ENCODE results near the gene ORC4.
"Not testable (repeated sequence)": the region's sequence is repeated elsewhere in the genome, so short reads cannot be mapped to it uniquely, and the experiment has no call there.

The ORC4 gene

GRCh38 chr2:148021059-148021861 is 723 bp upstream of the ORC4 start, which contains the start of gene MBD5:
TSS of gene MBD5 (plus strand) at chr2:148021091.
- in situ Hi-C loops (cut with MboI; ENCODE audit: low sequenced_read_pairs), result no loop called here

- in situ Hi-C loops (cut with MboI; ENCODE audit: low sequenced_read_pairs), result no loop called here
Observed at GRCh38 chr2:148014616-148015015, 5.9 kb downstream of the ORC4 start.

GRCh38 chr2:148013876-148014275 is 6.7 kb downstream of the ORC4 start:
- in situ Hi-C loops (cut with MboI; ENCODE audit: low sequenced_read_pairs), result no loop called here

GRCh38 chr2:148008411-148008810 is 12.1 kb downstream of the ORC4 start:
- in situ Hi-C loops (cut with MboI; ENCODE audit: low sequenced_read_pairs), result not testable (repeated sequence)

- in situ Hi-C loops (cut with MboI; ENCODE audit: low sequenced_read_pairs), result no loop called here
Observed at GRCh38 chr2:148007219-148007900, 13.2 kb downstream of the ORC4 start.

- in situ Hi-C loops (cut with MboI; ENCODE audit: low sequenced_read_pairs), result no loop called here
Observed at GRCh38 chr2:148006249-148007007, 14.1 kb downstream of the ORC4 start.

- in situ Hi-C loops (cut with MboI; ENCODE audit: low sequenced_read_pairs), result not testable (repeated sequence)
Observed at GRCh38 chr2:148002420-148002819, 18.1 kb downstream of the ORC4 start.

- in situ Hi-C loops (cut with MboI; ENCODE audit: low sequenced_read_pairs), result no loop called here
Observed at GRCh38 chr2:148000095-148000494, 20.4 kb downstream of the ORC4 start.

GRCh38 chr2:147999126-147999525 is 21.4 kb downstream of the ORC4 start:
- in situ Hi-C loops (cut with MboI; ENCODE audit: low sequenced_read_pairs), result loop anchor here (25.0 kb wide), 1 partner anchor 513 kb away; no protein-coding TSS in a partner anchor

- in situ Hi-C loops (cut with MboI; ENCODE audit: low sequenced_read_pairs), result loop anchor here (25.0 kb wide), 1 partner anchor 514 kb away; no protein-coding TSS in a partner anchor
Observed at GRCh38 chr2:147998203-147998602, 22.3 kb downstream of the ORC4 start.

GRCh38 chr2:147996828-147997227 is 23.7 kb downstream of the ORC4 start:
- in situ Hi-C loops (cut with MboI; ENCODE audit: low sequenced_read_pairs), result loop anchor here (25.0 kb wide), 1 partner anchor 515 kb away; no protein-coding TSS in a partner anchor

- in situ Hi-C loops (cut with MboI; ENCODE audit: low sequenced_read_pairs), result loop anchor here (25.0 kb wide), 1 partner anchor 517 kb away; no protein-coding TSS in a partner anchor
Observed at GRCh38 chr2:147994965-147995364, 25.6 kb downstream of the ORC4 start.

GRCh38 chr2:147989809-147990403 is 30.6 kb downstream of the ORC4 start:
- in situ Hi-C loops (cut with MboI; ENCODE audit: low sequenced_read_pairs), result loop anchor here (25.0 kb wide), 1 partner anchor 522 kb away; no protein-coding TSS in a partner anchor

- in situ Hi-C loops (cut with MboI; ENCODE audit: low sequenced_read_pairs), result loop anchor here (25.0 kb wide), 1 partner anchor 523 kb away; no protein-coding TSS in a partner anchor
Observed at GRCh38 chr2:147989102-147989501, 31.4 kb downstream of the ORC4 start.

- in situ Hi-C loops (cut with MboI; ENCODE audit: low sequenced_read_pairs), result loop anchor here (25.0 kb wide), 1 partner anchor 531 kb away; no protein-coding TSS in a partner anchor
Observed at GRCh38 chr2:147980940-147981528, 39.5 kb downstream of the ORC4 start.

- in situ Hi-C loops (cut with MboI; ENCODE audit: low sequenced_read_pairs), result loop anchor here (25.0 kb wide), 1 partner anchor 535 kb away; no protein-coding TSS in a partner anchor
Observed at GRCh38 chr2:147977679-147978078, 42.9 kb downstream of the ORC4 start.

- in situ Hi-C loops (cut with MboI; ENCODE audit: low sequenced_read_pairs), result loop anchor here (25.0 kb wide), 1 partner anchor 536 kb away; no protein-coding TSS in a partner anchor
Observed at GRCh38 chr2:147976102-147976501, 44.4 kb downstream of the ORC4 start.

- in situ Hi-C loops (cut with MboI; ENCODE audit: low sequenced_read_pairs), result loop anchor here (25.0 kb wide), 1 partner anchor 1019 kb away; no protein-coding TSS in a partner anchor
Observed at GRCh38 chr2:147968571-147968970, 52.0 kb downstream of the ORC4 start.

GRCh38 chr2:147952118-147952517 is 68.4 kb downstream of the ORC4 start:
- in situ Hi-C loops (cut with MboI; ENCODE audit: low sequenced_read_pairs), result loop anchor here (25.0 kb wide), 1 partner anchor 1035 kb away; no protein-coding TSS in a partner anchor

- in situ Hi-C loops (cut with MboI; ENCODE audit: low sequenced_read_pairs), result no loop called here
Observed at GRCh38 chr2:147945660-147946059, 74.9 kb downstream of the ORC4 start.
